ENCODE measurements around the gene SETD6.

The SETD6 gene

GRCh38 chr16:58503863-58504688 is 11.2 kb upstream of the SETD6 start:
- H3K4me3 ChIP-seq (ENCODE audit: low read depth, low read length), result no peak overlapping the region
- no peak for TF ChIP-seq CTCF (IDR thresholded peaks at IDR 0.05; ENCODE audit: borderline replicate concordance, insufficient read depth, low read depth, low read length)

GRCh38 chr16:58506241-58507194 is 8.8 kb upstream of the SETD6 start:
- no peak for TF ChIP-seq CTCF (IDR thresholded peaks at IDR 0.05; ENCODE audit: borderline replicate concordance, insufficient read depth, low read depth, low read length)
- no peak overlapping the region for H3K4me3 ChIP-seq (ENCODE audit: low read depth, low read length)

- TF ChIP-seq CTCF (IDR thresholded peaks at IDR 0.05; ENCODE audit: borderline replicate concordance, insufficient read depth, low read depth, low read length), result no peak
These were observed 7.9 kb upstream of the SETD6 start for GRCh38 chr16:58507195-58507962.

GRCh38 chr16:58507963-58508670 is 7.2 kb upstream of the SETD6 start:
- no peak for TF ChIP-seq CTCF (IDR thresholded peaks at IDR 0.05; ENCODE audit: borderline replicate concordance, insufficient read depth, low read depth, low read length)

More at GRCh38 chr16:58507195-58507962, 7.9 kb upstream of the SETD6 start:
- no peak overlapping the region for H3K4me3 ChIP-seq (ENCODE audit: low read depth, low read length)

GRCh38 chr16:58508671-58509251 is 6.6 kb upstream of the SETD6 start:
- no peak for TF ChIP-seq CTCF (IDR thresholded peaks at IDR 0.05; ENCODE audit: borderline replicate concordance, insufficient read depth, low read depth, low read length)

More at GRCh38 chr16:58507963-58508670, 7.2 kb upstream of the SETD6 start:
- H3K4me3 ChIP-seq (ENCODE audit: low read depth, low read length), result no peak overlapping the region

More at GRCh38 chr16:58508671-58509251, 6.6 kb upstream of the SETD6 start:
- no peak overlapping the region for H3K4me3 ChIP-seq (ENCODE audit: low read depth, low read length)

All from GM12875 (cell line).